WTC11 (cell line): Measurements from ENCODE around the gene SBNO2.

Experiments
- AFF4 ChIP-seq: sonication (generic); formaldehyde crosslinking; IDR thresholded peaks from 2 replicates; pipeline ENCODE4 v1.8.1; 2023; ENCODE audit warnings: mild to moderate bottlenecking, missing genetic modification reagents, borderline replicate concordance
- CTCF ChIP-seq: fragments of 200-600 bp; IDR thresholded peaks from 2 replicates; pipeline ENCODE4 v1.8.0; 2022; ENCODE audit warnings: antibody characterized with exemption
- E2F5 ChIP-seq: sonication (generic); formaldehyde crosslinking; IDR thresholded peaks from 2 replicates; pipeline ENCODE4 v1.8.1; 2022; ENCODE audit warnings: mild to moderate bottlenecking, moderate library complexity, missing genetic modification reagents
- ELF4 ChIP-seq: sonication (generic); formaldehyde crosslinking; IDR thresholded peaks from 2 replicates; pipeline ENCODE4 v1.8.1; 2022; ENCODE audit warnings: low read depth, mild to moderate bottlenecking, moderate library complexity, missing genetic modification reagents
- FOXJ3 ChIP-seq: sonication (generic); formaldehyde crosslinking; IDR thresholded peaks from 2 replicates; pipeline ENCODE4 v1.9.0; 2021; ENCODE audit warnings: missing genetic modification reagents, mild to moderate bottlenecking, borderline replicate concordance
- FOXP4 ChIP-seq: sonication (generic); formaldehyde crosslinking; IDR thresholded peaks from 2 replicates; pipeline ENCODE4 v1.8.0; 2022; ENCODE audit warnings: mild to moderate bottlenecking, missing genetic modification reagents
- NR2C2 ChIP-seq: sonication (generic); formaldehyde crosslinking; IDR thresholded peaks from 2 replicates; pipeline ENCODE4 v1.8.0; 2022; ENCODE audit warnings: mild to moderate bottlenecking, missing genetic modification reagents
- RELA ChIP-seq: sonication (generic); formaldehyde crosslinking; IDR thresholded peaks from 2 replicates; pipeline ENCODE4 v1.8.1; 2022; ENCODE audit warnings: missing genetic modification reagents, mild to moderate bottlenecking, borderline replicate concordance
- USF2 ChIP-seq: sonication (generic); formaldehyde crosslinking; IDR thresholded peaks from 2 replicates; pipeline ENCODE4 v1.8.1; 2023; ENCODE audit warnings: mild to moderate bottlenecking, missing genetic modification reagents, moderate library complexity
- ZNF232 ChIP-seq: sonication (generic); formaldehyde crosslinking; IDR thresholded peaks from 2 replicates; pipeline ENCODE4 v1.8.0; 2022; ENCODE audit warnings: mild to moderate bottlenecking, missing genetic modification reagents
- ZNF317 ChIP-seq: sonication (generic); formaldehyde crosslinking; IDR thresholded peaks from 2 replicates; pipeline ENCODE4 v1.8.1; 2023; ENCODE audit warnings: low read depth, mild to moderate bottlenecking, moderate library complexity, missing genetic modification reagents, borderline replicate concordance
- ZNF416 ChIP-seq: fragments of 250-450 bp; sonication (Bioruptor Pico); IDR thresholded peaks from 2 replicates; pipeline ENCODE4 v1.9.0; 2021; ENCODE audit warnings: mild to moderate bottlenecking, inconsistent platforms
- ZNF512 ChIP-seq: sonication (generic); formaldehyde crosslinking; IDR thresholded peaks from 2 replicates; pipeline ENCODE4 v1.8.1; 2022; ENCODE audit warnings: missing genetic modification reagents, borderline replicate concordance

- no peak for TF ChIP-seq ZNF416 (CRISPR knock-in tag)
- no peak for TF ChIP-seq ELF4 (CRISPR knock-in tag)
- TF ChIP-seq ZNF232 (CRISPR knock-in tag) = no peak
- TF ChIP-seq NR2C2 (CRISPR knock-in tag) = no peak
- no peak for TF ChIP-seq CTCF
- no peak for TF ChIP-seq FOXJ3 (CRISPR knock-in tag)
- TF ChIP-seq RELA (CRISPR knock-in tag) = no peak
- TF ChIP-seq ZNF317 (CRISPR knock-in tag) = no peak
- no peak for TF ChIP-seq FOXP4 (CRISPR knock-in tag)
- no peak for TF ChIP-seq USF2 (CRISPR knock-in tag)
- no peak for TF ChIP-seq AFF4 (CRISPR knock-in tag)
- TF ChIP-seq E2F5 (CRISPR knock-in tag) = no peak
- no peak for TF ChIP-seq ZNF512
These were observed 11.4 kb downstream of the SBNO2 start for GRCh38 chr19:1162404-1163282.
